PC-3 (cell line): ENCODE results near the gene TSPAN4. TPM values are rescaled to one million over a fixed set of nuclear protein-coding genes. Genes with fewer than 3 reads are reported as not detected.

ENCODE experiments used
- ATAC-seq: fragments of 200-7000 bp; cut with Tn5 transposase; 2 replicates; pipeline ENCODE4 v1.9.1; 2020; ENCODE audit warnings: mild to moderate bottlenecking, moderate library complexity
- BruUV-seq: library from RNA; stranded (reverse); fragments of 400-500 nt; replicated peaks from 2 replicates; lab custom pipeline; 2021; lab: Mats Ljungman, UMichigan
- CTCF ChIA-PET: fragments of 300-600 bp; sonication (Branson Sonifier 250); formaldehyde crosslinking; loops from one replicate; lab custom pipeline; 2022; ENCODE audit warnings: antibody characterized with exemption; lab: Charles Lee
- POLR2A ChIA-PET: fragments of 300-600 bp; sonication (Branson Sonifier 250); formaldehyde crosslinking; loops from one replicate; lab custom pipeline; 2022; ENCODE audit warnings: antibody characterized with exemption; ENCODE audit not compliant: unreplicated experiment; lab: Charles Lee
- DNase-seq: peaks from one replicate; pipeline ENCODE4 v3.0.0-alpha.2; 2015
- H2AFZ ChIP-seq: fragments of 300-600 bp; sonication (generic); 2 replicates; pipeline ENCODE4 v1.6.0; 2016; ENCODE audit warnings: antibody characterized with exemption, low read length
- H3F3A ChIP-seq: fragments of 300-600 bp; sonication (generic); one replicate; pipeline ENCODE4 v1.6.0; 2017; ENCODE audit warnings: antibody characterized with exemption, low read length, control low read depth, mild to moderate bottlenecking; ENCODE audit not compliant: unreplicated experiment
- H3K27ac ChIP-seq: fragments of 300-600 bp; sonication (generic); 2 replicates; pipeline ENCODE4 v1.5.1; 2016; ENCODE audit warnings: mild to moderate bottlenecking, low read length
- H3K27me3 ChIP-seq: fragments of 300-600 bp; sonication (generic); 2 replicates; pipeline ENCODE4 v1.6.1; 2016; ENCODE audit warnings: low read length, mixed read lengths
- H3K36me3 ChIP-seq: fragments of 300-600 bp; sonication (generic); 2 replicates; pipeline ENCODE4 v1.6.1; 2016; ENCODE audit warnings: low read depth, mixed run types, low read length, mixed read lengths
- H3K4me1 ChIP-seq: fragments of 300-600 bp; sonication (generic); 2 replicates; pipeline ENCODE4 v1.5.1; 2016; ENCODE audit warnings: low read length; ENCODE audit not compliant: insufficient read depth
- H3K4me2 ChIP-seq: fragments of 300-600 bp; sonication (generic); 2 replicates; pipeline ENCODE4 v1.6.0; 2016; ENCODE audit warnings: low read length
- H3K4me3 ChIP-seq: fragments of 300-600 bp; sonication (generic); 2 replicates; pipeline ENCODE4 v1.5.1; 2016; ENCODE audit warnings: mild to moderate bottlenecking, low read length, mixed read lengths
- H3K79me2 ChIP-seq: fragments of 300-600 bp; sonication (generic); 2 replicates; pipeline ENCODE4 v1.6.1; 2017; ENCODE audit warnings: low read length, mixed read lengths
- H3K9ac ChIP-seq: fragments of 300-600 bp; sonication (generic); 2 replicates; pipeline ENCODE4 v1.6.0; 2016; ENCODE audit warnings: mild to moderate bottlenecking, low read length
- H3K9me2 ChIP-seq: fragments of 300-600 bp; sonication (generic); replicated peaks from 2 replicates; pipeline ENCODE4 v1.6.1; 2016; ENCODE audit warnings: mixed run types, low read length, mixed read lengths
- H3K9me3 ChIP-seq: fragments of 300-600 bp; sonication (generic); 2 replicates; pipeline ENCODE4 v1.6.1; 2016; ENCODE audit warnings: low read length, mixed read lengths
- H4K20me1 ChIP-seq: fragments of 300-600 bp; sonication (generic); 2 replicates; pipeline ENCODE4 v1.6.1; 2016; ENCODE audit warnings: low read length, mixed read lengths
- EZH2 ChIP-seq: fragments of 300-600 bp; sonication (generic); IDR thresholded peaks from one replicate; pipeline ENCODE4 v1.6.1; 2017; ENCODE audit warnings: antibody characterized with exemption, mild to moderate bottlenecking, low read length; ENCODE audit not compliant: unreplicated experiment
- EZH2phosphoT487 ChIP-seq: fragments of 300-600 bp; sonication (generic); IDR thresholded peaks from 2 replicates; pipeline ENCODE4 v1.6.1; 2018; ENCODE audit warnings: mild to moderate bottlenecking, antibody characterized with exemption, low read length, borderline replicate concordance
- intact Hi-C: fragments of 100-400 bp; cut with micrococcal nuclease; formaldehyde crosslinking; loops from 2 replicates; pipeline ENCODE4 v1.9.0; 2023
- total RNA-seq: library from RNA; depleted of rRNA; stranded (reverse); fragments of >200 nt; gene quantifications from 2 replicates; pipeline ENCODE4 v1.2.3, GENCODE V29; 2014
- TF ChIP-seq, protein P1 (sequence below): fragments of 300-600 bp; sonication (generic); conservative IDR thresholded peaks from 2 replicates; pipeline ENCODE4 v1.5.1; 2017; ENCODE audit warnings: antibody characterized with exemption, low read depth, mild to moderate bottlenecking, low read length

TSPAN4 gene
- total RNA-seq, 1 experiment from 2014 or later, result 121 TPM

- ATAC-seq (no peak), DNase-seq (no peak)
- Histone ChIP-seq H3K9me2 (no peaks in the 10 kb centered on the region), H3K79me2 (peaks cover 40% of the 10 kb centered on the region), H3K27me3 (no peaks in the 10 kb centered on the region), H4K20me1 (no peaks in the 10 kb centered on the region), H3K4me1 (peaks cover 9% of the 10 kb centered on the region), H3K4me2 (no peak overlapping the region), H2AFZ (no peak overlapping the region), H3K9ac (no peak overlapping the region), H3K36me3 (peaks cover 16% of the 10 kb centered on the region), H3F3A (no peaks in the 10 kb centered on the region), H3K9me3 (no peaks in the 10 kb centered on the region), H3K27ac (no peak overlapping the region), H3K4me3 (no peak overlapping the region)
- TF ChIP-seq, protein P1, sequence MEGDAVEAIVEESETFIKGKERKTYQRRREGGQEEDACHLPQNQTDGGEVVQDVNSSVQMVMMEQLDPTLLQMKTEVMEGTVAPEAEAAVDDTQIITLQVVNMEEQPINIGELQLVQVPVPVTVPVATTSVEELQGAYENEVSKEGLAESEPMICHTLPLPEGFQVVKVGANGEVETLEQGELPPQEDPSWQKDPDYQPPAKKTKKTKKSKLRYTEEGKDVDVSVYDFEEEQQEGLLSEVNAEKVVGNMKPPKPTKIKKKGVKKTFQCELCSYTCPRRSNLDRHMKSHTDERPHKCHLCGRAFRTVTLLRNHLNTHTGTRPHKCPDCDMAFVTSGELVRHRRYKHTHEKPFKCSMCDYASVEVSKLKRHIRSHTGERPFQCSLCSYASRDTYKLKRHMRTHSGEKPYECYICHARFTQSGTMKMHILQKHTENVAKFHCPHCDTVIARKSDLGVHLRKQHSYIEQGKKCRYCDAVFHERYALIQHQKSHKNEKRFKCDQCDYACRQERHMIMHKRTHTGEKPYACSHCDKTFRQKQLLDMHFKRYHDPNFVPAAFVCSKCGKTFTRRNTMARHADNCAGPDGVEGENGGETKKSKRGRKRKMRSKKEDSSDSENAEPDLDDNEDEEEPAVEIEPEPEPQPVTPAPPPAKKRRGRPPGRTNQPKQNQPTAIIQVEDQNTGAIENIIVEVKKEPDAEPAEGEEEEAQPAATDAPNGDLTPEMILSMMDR, result no peak
- TF ChIP-seq EZH2, result no peak
- no peak for TF ChIP-seq EZH2phosphoT487
- intact Hi-C loops, result no loop called here
- CTCF ChIA-PET, result no interaction called here
- BruUV-seq, result no TSS peak
- POLR2A ChIA-PET, result no interaction called here
Measured at GRCh38 chr11:905952-906351, 63.3 kb downstream of the TSPAN4 start.

DNA sequence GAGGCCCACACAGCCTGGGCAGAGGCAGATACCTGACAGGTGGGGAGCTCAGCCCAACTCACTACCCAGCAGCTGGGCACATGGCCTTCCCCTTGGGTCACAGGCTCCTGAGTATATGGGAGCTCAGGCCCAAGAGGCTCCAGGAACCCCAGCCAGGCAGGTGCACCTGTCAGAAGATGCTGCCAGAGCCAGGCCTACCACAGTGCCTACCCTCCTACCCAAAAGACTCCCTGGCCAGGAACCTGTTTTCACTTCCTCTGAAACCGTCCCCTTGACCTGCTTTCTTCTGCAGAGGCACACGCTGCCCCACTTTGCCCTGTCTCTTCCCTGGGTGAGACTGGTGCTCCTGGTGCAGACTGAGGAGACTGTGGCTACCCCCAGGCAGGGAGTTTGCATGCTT, 65.0 kb downstream of the TSPAN4 start:
- peaks cover 8% of the 10 kb centered on the region for H3K36me3 ChIP-seq
- peaks cover 16% of the 10 kb centered on the region for H3K4me1 ChIP-seq
- ATAC-seq (no peak), DNase-seq (no peak)
- H3K27ac ChIP-seq, result no peak overlapping the region
- H3K27me3 ChIP-seq, result no peaks in the 10 kb centered on the region
- H3K9ac ChIP-seq, result no peak overlapping the region
- H4K20me1 ChIP-seq, result no peaks in the 10 kb centered on the region
- H3F3A ChIP-seq, result no peaks in the 10 kb centered on the region
- H3K9me3 ChIP-seq, result no peaks in the 10 kb centered on the region
- H2AFZ ChIP-seq, result no peak overlapping the region
- no peak for TF ChIP-seq EZH2
- TF ChIP-seq EZH2phosphoT487, result no peak
- TF ChIP-seq, protein P1, result no peak
- no peaks in the 10 kb centered on the region for H3K9me2 ChIP-seq
- H3K4me2 ChIP-seq, result no peak overlapping the region
- H3K79me2 ChIP-seq, result peaks cover 40% of the 10 kb centered on the region
- no peak overlapping the region for H3K4me3 ChIP-seq
- no TSS peak for BruUV-seq
- ChIA-PET CTCF (no interaction called here), POLR2A (no interaction called here)
- intact Hi-C loops, result no loop called here

- peak; percentile 33 for DNase-seq
- no peak overlapping the region for H3K4me3 ChIP-seq
- no peak overlapping the region for H3K9ac ChIP-seq
- peaks cover 8% of the 10 kb centered on the region for H3K36me3 ChIP-seq
- no peaks in the 10 kb centered on the region for H3K9me2 ChIP-seq
- H3K79me2 ChIP-seq, result peaks cover 40% of the 10 kb centered on the region
- H3K4me2 ChIP-seq, result no peak overlapping the region
- no peak overlapping the region for H2AFZ ChIP-seq
- ChIA-PET CTCF (no interaction called here), POLR2A (no interaction called here)
- H3K9me3 ChIP-seq, result no peaks in the 10 kb centered on the region
- ATAC-seq, result no peak
- H3F3A ChIP-seq, result no peaks in the 10 kb centered on the region
- no peaks in the 10 kb centered on the region for H3K27me3 ChIP-seq
- TF ChIP-seq, protein P1, result no peak
- TF ChIP-seq EZH2, result no peak
- no peak for TF ChIP-seq EZH2phosphoT487
- H3K4me1 ChIP-seq, result peaks cover 16% of the 10 kb centered on the region
- no TSS peak for BruUV-seq
- no peaks in the 10 kb centered on the region for H4K20me1 ChIP-seq
- no peak overlapping the region for H3K27ac ChIP-seq
- intact Hi-C loops, result no loop called here
Measured at GRCh38 chr11:908273-908672, 65.6 kb downstream of the TSPAN4 start.
